Measurements from ENCODE around the gene NDEL1. TPM values are rescaled to one million over a fixed set of nuclear protein-coding genes. Genes with fewer than 3 reads are reported as not detected.

NDEL1 gene
- total RNA-seq, 1 experiment from 2014 or later = 95.3 TPM

DNA sequence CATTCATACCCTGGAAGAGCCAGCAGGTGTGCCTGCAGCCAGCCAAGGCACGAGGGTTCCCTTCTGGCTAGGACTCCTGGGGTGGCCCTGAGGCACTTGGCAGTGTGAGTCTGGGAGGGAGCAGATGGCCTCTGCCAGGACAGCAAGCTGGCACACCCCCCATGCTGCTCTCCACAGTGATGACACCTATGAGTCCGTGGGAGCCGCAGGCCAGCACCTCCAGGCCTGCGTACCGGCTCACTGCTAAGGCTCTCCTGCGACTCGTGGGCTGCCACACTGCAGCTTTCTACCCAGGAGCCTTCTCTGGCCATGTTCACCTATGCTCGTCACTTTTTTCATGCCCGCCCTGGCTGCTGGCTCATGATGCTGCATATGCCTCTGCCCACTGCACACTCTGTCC lies 68.1 kb downstream of the NDEL1 start:
- CTCF ChIA-PET = no interaction called here
- H3K36me3 Mint-ChIP-seq (ENCODE audit: insufficient read depth, unreplicated experiment) = peaks cover 64% of the 10 kb centered on the region
- POLR2A ChIA-PET = no interaction called here
- BruUV-seq (replicated peaks) = no TSS peak
- no peak for DNase-seq (ENCODE audit: unreplicated experiment)
- intact Hi-C loops (cut with micrococcal nuclease) = no loop called here
- no peak overlapping the region for H3K4me3 Mint-ChIP-seq (ENCODE audit: unreplicated experiment)
- no peaks in the 10 kb centered on the region for H3K4me1 Mint-ChIP-seq (ENCODE audit: insufficient read depth, unreplicated experiment)
- TF ChIP-seq, protein P1, sequence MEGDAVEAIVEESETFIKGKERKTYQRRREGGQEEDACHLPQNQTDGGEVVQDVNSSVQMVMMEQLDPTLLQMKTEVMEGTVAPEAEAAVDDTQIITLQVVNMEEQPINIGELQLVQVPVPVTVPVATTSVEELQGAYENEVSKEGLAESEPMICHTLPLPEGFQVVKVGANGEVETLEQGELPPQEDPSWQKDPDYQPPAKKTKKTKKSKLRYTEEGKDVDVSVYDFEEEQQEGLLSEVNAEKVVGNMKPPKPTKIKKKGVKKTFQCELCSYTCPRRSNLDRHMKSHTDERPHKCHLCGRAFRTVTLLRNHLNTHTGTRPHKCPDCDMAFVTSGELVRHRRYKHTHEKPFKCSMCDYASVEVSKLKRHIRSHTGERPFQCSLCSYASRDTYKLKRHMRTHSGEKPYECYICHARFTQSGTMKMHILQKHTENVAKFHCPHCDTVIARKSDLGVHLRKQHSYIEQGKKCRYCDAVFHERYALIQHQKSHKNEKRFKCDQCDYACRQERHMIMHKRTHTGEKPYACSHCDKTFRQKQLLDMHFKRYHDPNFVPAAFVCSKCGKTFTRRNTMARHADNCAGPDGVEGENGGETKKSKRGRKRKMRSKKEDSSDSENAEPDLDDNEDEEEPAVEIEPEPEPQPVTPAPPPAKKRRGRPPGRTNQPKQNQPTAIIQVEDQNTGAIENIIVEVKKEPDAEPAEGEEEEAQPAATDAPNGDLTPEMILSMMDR (IDR thresholded peaks at IDR 0.05; ENCODE audit: unreplicated experiment) = no peak
- H3K9me3 Mint-ChIP-seq (ENCODE audit: unreplicated experiment) = no peaks in the 10 kb centered on the region
- no peak overlapping the region for H3K27ac Mint-ChIP-seq (ENCODE audit: low read depth, unreplicated experiment)
- H3K27me3 Mint-ChIP-seq (ENCODE audit: insufficient read depth, unreplicated experiment) = no peaks in the 10 kb centered on the region

DNA sequence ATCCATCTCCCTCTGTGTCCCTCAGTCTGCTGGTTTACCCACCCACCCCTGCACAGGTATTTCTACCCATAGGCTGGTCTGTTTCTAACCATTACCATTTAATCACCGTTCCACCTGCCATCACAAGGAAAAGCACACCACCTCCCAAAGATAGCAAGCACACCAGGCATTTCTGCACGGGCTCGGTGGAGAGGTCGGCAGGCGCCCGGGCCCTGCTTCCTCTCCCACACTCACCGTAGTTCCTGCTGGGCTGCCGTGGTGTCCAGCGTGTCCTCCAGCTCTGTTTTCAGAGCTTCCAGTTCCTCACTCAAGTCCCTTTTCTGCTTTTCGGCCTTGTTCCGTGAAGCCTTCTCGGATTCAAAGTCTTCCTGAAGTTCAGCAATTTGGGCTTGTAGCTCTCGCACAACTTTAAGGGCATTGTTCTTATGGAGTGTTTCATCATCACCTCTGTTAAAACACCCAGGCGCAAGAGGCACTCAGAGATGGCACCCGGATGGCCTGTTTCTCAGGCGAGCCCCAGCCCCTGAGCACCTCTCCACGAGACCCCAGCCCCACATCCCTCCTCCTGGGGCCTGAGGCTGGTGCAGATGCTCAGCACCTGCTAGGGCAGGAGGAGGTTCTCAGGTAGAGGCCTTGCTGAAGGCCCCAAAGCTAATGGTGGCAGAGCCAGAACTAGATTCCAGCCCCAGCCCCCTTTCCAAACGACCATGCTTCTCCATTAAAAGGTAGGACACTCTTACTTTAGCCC lies 69.0 kb downstream of the NDEL1 start:
- DNase-seq (ENCODE audit: unreplicated experiment) = no peak
- intact Hi-C loops (cut with micrococcal nuclease) = no loop called here
- Mint-ChIP-seq H3K9me3 (ENCODE audit: unreplicated experiment) (no peaks in the 10 kb centered on the region), H3K27me3 (ENCODE audit: insufficient read depth, unreplicated experiment) (no peaks in the 10 kb centered on the region), H3K4me1 (ENCODE audit: insufficient read depth, unreplicated experiment) (no peaks in the 10 kb centered on the region), H3K27ac (ENCODE audit: low read depth, unreplicated experiment) (no peak overlapping the region), H3K36me3 (ENCODE audit: insufficient read depth, unreplicated experiment) (peaks cover 57% of the 10 kb centered on the region), H3K4me3 (ENCODE audit: unreplicated experiment) (no peak overlapping the region)
- ChIA-PET CTCF (interaction anchor here (0.7 kb wide), 1 partner anchor 244 kb away, joined by 3 read pairs; no protein-coding TSS in a partner anchor), POLR2A (no interaction called here)
- TF ChIP-seq, protein P1 (IDR thresholded peaks at IDR 0.05; ENCODE audit: unreplicated experiment) = no peak
- BruUV-seq (replicated peaks) = no TSS peak

DNA sequence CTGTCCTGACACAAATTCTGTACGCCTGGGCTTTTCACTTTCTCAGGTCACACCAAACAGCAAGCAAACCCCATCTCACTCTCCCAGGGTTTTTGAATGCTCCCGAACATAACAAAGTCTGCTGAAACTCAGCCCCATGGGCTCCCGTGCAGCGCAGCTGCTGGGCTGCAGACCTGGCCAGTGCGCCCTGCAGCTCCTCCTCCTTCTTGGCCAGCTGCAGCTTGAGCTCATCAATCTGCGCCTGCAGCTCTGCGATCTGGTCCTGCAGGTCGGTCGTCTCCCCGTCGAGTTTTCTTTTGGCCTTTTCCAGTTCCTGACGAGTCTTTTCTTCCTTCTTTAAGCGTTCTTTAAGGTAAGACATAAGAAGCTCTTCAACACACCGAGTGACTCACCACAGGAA lies 70.5 kb downstream of the NDEL1 start:
- intact Hi-C loops (cut with micrococcal nuclease) = no loop called here
- no peak overlapping the region for H3K4me3 Mint-ChIP-seq (ENCODE audit: unreplicated experiment)
- peaks cover 54% of the 10 kb centered on the region for H3K36me3 Mint-ChIP-seq (ENCODE audit: insufficient read depth, unreplicated experiment)
- BruUV-seq (replicated peaks) = no TSS peak
- ChIA-PET CTCF (interaction anchor here (0.6 to 0.7 kb wide), 3 partner anchors 18 to 1682 kb away, joined by 3 read pairs; no protein-coding TSS in a partner anchor), POLR2A (interaction anchor here (0.6 kb wide), 1 partner anchor 47 kb away, joined by 3 read pairs; no protein-coding TSS in a partner anchor)
- DNase-seq (ENCODE audit: unreplicated experiment) = no peak
- H3K4me1 Mint-ChIP-seq (ENCODE audit: insufficient read depth, unreplicated experiment) = no peaks in the 10 kb centered on the region
- TF ChIP-seq, protein P1 (IDR thresholded peaks at IDR 0.05; ENCODE audit: unreplicated experiment) = no peak
- no peaks in the 10 kb centered on the region for H3K27me3 Mint-ChIP-seq (ENCODE audit: insufficient read depth, unreplicated experiment)
- H3K27ac Mint-ChIP-seq (ENCODE audit: low read depth, unreplicated experiment) = no peak overlapping the region
- no peaks in the 10 kb centered on the region for H3K9me3 Mint-ChIP-seq (ENCODE audit: unreplicated experiment)

DNA sequence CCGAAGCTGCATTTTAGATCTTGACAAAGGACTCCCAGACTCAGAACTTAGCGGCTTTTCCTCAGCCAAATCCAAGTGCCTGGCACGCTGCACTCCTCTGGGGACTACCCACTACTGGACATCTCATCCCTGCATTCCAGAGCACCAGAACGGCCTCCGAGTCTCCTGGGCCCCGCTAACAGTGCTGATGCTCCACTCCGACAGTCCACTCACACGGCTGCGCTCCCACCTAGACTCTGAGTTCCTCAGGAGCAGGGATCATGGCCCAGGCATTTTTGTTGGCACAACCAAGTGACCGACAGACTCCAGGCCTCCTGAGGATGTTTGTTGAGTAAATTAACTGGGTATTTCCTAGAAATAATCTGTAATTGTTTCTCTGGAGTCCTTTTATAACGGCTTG lies 79.1 kb downstream of the NDEL1 start:
- TF ChIP-seq, protein P1 (IDR thresholded peaks at IDR 0.05; ENCODE audit: unreplicated experiment) = no peak
- H3K27ac Mint-ChIP-seq (ENCODE audit: low read depth, unreplicated experiment) = no peak overlapping the region
- POLR2A ChIA-PET = no interaction called here
- DNase-seq (ENCODE audit: unreplicated experiment) = no peak
- H3K4me1 Mint-ChIP-seq (ENCODE audit: insufficient read depth, unreplicated experiment) = no peaks in the 10 kb centered on the region
- H3K4me3 Mint-ChIP-seq (ENCODE audit: unreplicated experiment) = no peak overlapping the region
- BruUV-seq (replicated peaks) = no TSS peak
- H3K9me3 Mint-ChIP-seq (ENCODE audit: unreplicated experiment) = no peaks in the 10 kb centered on the region
- CTCF ChIA-PET = no interaction called here
- no peaks in the 10 kb centered on the region for H3K27me3 Mint-ChIP-seq (ENCODE audit: insufficient read depth, unreplicated experiment)
- intact Hi-C loops (cut with micrococcal nuclease) = no loop called here
- peaks cover 68% of the 10 kb centered on the region for H3K36me3 Mint-ChIP-seq (ENCODE audit: insufficient read depth, unreplicated experiment)

Other genes starting within 250 kb of the NDEL1 start
- gene BORCS6, start 245.7 kb upstream of the NDEL1 start, total RNA-seq (2022) = 3.9 and 4.4 TPM in 2 replicates
- gene AURKB, start 225.3 kb upstream of the NDEL1 start, total RNA-seq (2022) = 11.7 and 33.6 TPM in 2 replicates
- gene CTC1, start 187.8 kb upstream of the NDEL1 start, total RNA-seq (2022) = 30.5 and 33.1 TPM in 2 replicates
- 54.4 and 66.2 TPM in 2 replicates for gene PFAS, start 186.6 kb upstream of the NDEL1 start, total RNA-seq (2022)
- 38.6 and 41.8 TPM in 2 replicates for gene RANGRF, start 147.2 kb upstream of the NDEL1 start, total RNA-seq (2022)
- 2.2 and 4.0 TPM in 2 replicates for gene SLC25A35, start 140.5 kb upstream of the NDEL1 start, total RNA-seq (2022)
- gene ARHGEF15, start 125.6 kb upstream of the NDEL1 start, total RNA-seq (2022) = not detected in 2 replicates
- gene ODF4, start 96.0 kb upstream of the NDEL1 start, total RNA-seq (2022) = not detected in 2 replicates
- gene RPL26, start 52.7 kb upstream of the NDEL1 start, total RNA-seq (2022) = 3,179 and 3,524 TPM in 2 replicates
- not detected in 2 replicates for gene RNF222, start 38.1 kb upstream of the NDEL1 start, total RNA-seq (2022)
- 43.0 and 43.4 TPM in 2 replicates for gene MYH10, start 194.8 kb downstream of the NDEL1 start, total RNA-seq (2022)